Erythroblast (primary cell): Measurements from ENCODE around the gene SFMBT2.

ENCODE experiments used
- GATA1 ChIP-seq: IDR thresholded peaks from 2 replicates; pipeline ENCODE4 v1.6.1; 2011; ENCODE audit warnings: low read depth, mild to moderate bottlenecking, control low read depth, low read length, moderate library complexity
- POLR2A ChIP-seq: IDR thresholded peaks from 2 replicates; pipeline ENCODE4 v1.6.1; 2011; ENCODE audit warnings: mild to moderate bottlenecking, low read length

DNA sequence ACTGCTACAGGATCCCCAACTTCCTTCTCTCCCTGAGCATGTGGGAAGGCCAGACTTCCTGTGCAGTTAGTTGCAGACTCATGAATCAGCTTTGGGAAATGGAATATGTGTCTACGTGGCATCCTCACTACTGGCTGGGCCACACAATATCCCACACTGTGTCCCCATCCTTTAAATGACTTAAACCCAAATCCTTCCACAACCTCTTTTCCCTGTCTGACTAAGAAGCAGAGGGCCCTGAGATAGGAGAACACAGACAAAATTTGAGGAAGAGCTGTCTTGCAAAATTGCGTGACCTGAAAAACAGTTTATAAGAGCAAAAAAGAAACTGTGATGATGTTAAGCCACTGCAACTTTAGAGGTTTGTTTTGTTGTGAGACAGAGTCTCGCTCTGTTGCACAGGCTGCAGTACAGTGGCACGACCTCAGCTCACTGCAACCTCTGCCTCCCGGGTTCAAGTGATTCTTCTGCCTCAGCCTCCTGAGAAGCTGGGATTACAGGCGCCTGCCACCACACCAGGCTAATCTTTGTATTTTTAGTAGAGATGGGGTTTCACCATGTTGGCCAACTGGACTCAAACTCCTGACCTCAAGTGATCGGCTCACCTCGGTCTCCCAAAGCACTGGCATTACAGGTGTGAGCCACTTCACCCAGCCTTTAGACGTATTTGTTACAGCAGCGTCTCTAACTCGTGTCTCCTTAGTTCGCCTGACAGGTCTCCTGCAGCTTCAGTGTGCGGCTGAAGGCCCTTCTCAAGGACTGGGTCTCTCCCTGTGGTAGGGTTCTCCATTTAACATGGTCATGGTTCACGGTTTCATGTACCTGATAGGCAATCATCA is 46.9 kb upstream of the SFMBT2 start:
- TF ChIP-seq POLR2A, result no peak
- no peak for TF ChIP-seq GATA1
